Measurements from ENCODE around the gene RP9.

RP9 gene

GRCh38 chr7:33109005-33109757 lies at the start of gene RP9:
RP9 (minus strand) TSS chr7:33109404; CDS start chr7:33109372, 32 bp downstream.
- no peak for DNase-seq

GRCh38 chr7:33157781-33158180 lies 48.6 kb upstream of the RP9 start:
- DNase-seq, result no peak

- DNase-seq, result no peak
These were observed 48.1 kb upstream of the RP9 start for GRCh38 chr7:33157311-33157710.

- DNase-seq, result no peak
These were observed 47.2 kb upstream of the RP9 start for GRCh38 chr7:33156441-33156840.

GRCh38 chr7:33155811-33156210 lies 46.6 kb upstream of the RP9 start:
- DNase-seq, result no peak

- DNase-seq, result no peak
These were observed 42.9 kb upstream of the RP9 start for GRCh38 chr7:33152087-33152486.

GRCh38 chr7:33145156-33145555 lies 36.0 kb upstream of the RP9 start:
- DNase-seq, result no peak

- DNase-seq, result no peak
These were observed 35.0 kb upstream of the RP9 start for GRCh38 chr7:33143996-33144718.

- DNase-seq, result no peak
These were observed 33.4 kb upstream of the RP9 start for GRCh38 chr7:33142585-33142984.

- DNase-seq, result no peak
These were observed 27.9 kb upstream of the RP9 start for GRCh38 chr7:33137103-33137502.

- DNase-seq, result no peak
These were observed 21.0 kb upstream of the RP9 start for GRCh38 chr7:33130184-33130583.

GRCh38 chr7:33129806-33130153 lies 20.6 kb upstream of the RP9 start:
- no peak for DNase-seq

- DNase-seq, result peak; percentile 54
These were observed 20.0 kb upstream of the RP9 start, which contains the start of gene BBS9 for GRCh38 chr7:33128990-33129805. BBS9 (plus strand) TSS chr7:33129564; CDS start chr7:33146253, 16,689 bp downstream.

- no peak for DNase-seq
These were observed 19.4 kb upstream of the RP9 start for GRCh38 chr7:33128631-33128989.

GRCh38 chr7:33127085-33127484 lies 17.9 kb upstream of the RP9 start:
- DNase-seq, result no peak

GRCh38 chr7:33118383-33118782 lies 9.2 kb upstream of the RP9 start:
- no peak for DNase-seq

- DNase-seq, result no peak
These were observed 5.8 kb upstream of the RP9 start for GRCh38 chr7:33114976-33115375.

- no peak for DNase-seq
These were observed 2.4 kb upstream of the RP9 start for GRCh38 chr7:33111614-33112013.

GRCh38 chr7:33109758-33110238 lies 594 bp upstream of the RP9 start:
- no peak for DNase-seq

- no peak for DNase-seq
These were observed 625 bp downstream of the RP9 start for GRCh38 chr7:33108554-33109004.

- DNase-seq, result no peak
These were observed 1.8 kb downstream of the RP9 start for GRCh38 chr7:33107136-33108066.

- DNase-seq, result no peak
These were observed 7.3 kb downstream of the RP9 start for GRCh38 chr7:33101906-33102305.
